H9 (cell line): ENCODE data around the gene UNC45A. TPM values are rescaled to one million over a fixed set of nuclear protein-coding genes. Genes with fewer than 3 reads are reported as not detected.

Experiments used
- DNase-seq: peaks from one replicate; pipeline ENCODE4 v3.0.0-alpha.2; 2017
- H2AFZ ChIP-seq: one replicate; pipeline ENCODE4 v1.6.1; 2013; ENCODE audit warnings: mild to moderate bottlenecking, low read length, control low read depth, moderate library complexity
- H2AK5ac ChIP-seq: 2 replicates; pipeline ENCODE4 v1.6.1; 2013; ENCODE audit warnings: low read length, control low read depth, mixed read lengths; ENCODE audit not compliant: insufficient read length
- H2BK120ac ChIP-seq: one replicate; pipeline ENCODE4 v1.6.1; 2013; ENCODE audit warnings: low read depth, mild to moderate bottlenecking, low read length, control low read depth, inconsistent platforms; ENCODE audit not compliant: poor library complexity, severe bottlenecking
- H2BK12ac ChIP-seq: 2 replicates; pipeline ENCODE4 v1.6.1; 2013; ENCODE audit warnings: low read length, control low read depth, mixed read lengths, low read depth; ENCODE audit not compliant: insufficient read length
- H2BK15ac ChIP-seq: 2 replicates; pipeline ENCODE4 v1.6.1; 2013; ENCODE audit warnings: low read depth, low read length, control low read depth
- H2BK20ac ChIP-seq: one replicate; pipeline ENCODE4 v1.6.1; 2013; ENCODE audit warnings: low read depth, mild to moderate bottlenecking, low read length, control low read depth, inconsistent platforms; ENCODE audit not compliant: poor library complexity, severe bottlenecking
- H2BK5ac ChIP-seq: 2 replicates; pipeline ENCODE4 v1.6.1; 2013; ENCODE audit warnings: low read length, control low read depth, mixed read lengths; ENCODE audit not compliant: insufficient read length
- H3K14ac ChIP-seq: 2 replicates; pipeline ENCODE4 v1.6.1; 2013; ENCODE audit warnings: low read length, control low read depth; ENCODE audit not compliant: insufficient read depth
- H3K18ac ChIP-seq: 2 replicates; pipeline ENCODE4 v1.6.1; 2013; ENCODE audit warnings: low read depth, mild to moderate bottlenecking, mixed read lengths, low read length, control low read depth; ENCODE audit not compliant: insufficient read length
- H3K23ac ChIP-seq: 2 replicates; pipeline ENCODE4 v1.6.1; 2013; ENCODE audit warnings: low read length, control low read depth, mixed read lengths, low read depth; ENCODE audit not compliant: insufficient read length
- H3K23me2 ChIP-seq: 2 replicates; pipeline ENCODE4 v1.6.1; 2013; ENCODE audit warnings: low read depth, mild to moderate bottlenecking, mixed read lengths, low read length, control low read depth; ENCODE audit not compliant: insufficient read length, poor library complexity, severe bottlenecking
- H3K27ac ChIP-seq: 2 replicates; pipeline ENCODE4 v1.5.1; 2013; ENCODE audit warnings: low read length, control low read depth, mixed read lengths, low read depth; ENCODE audit not compliant: insufficient read length
- H3K27me3 ChIP-seq: 2 replicates; pipeline ENCODE4 v1.6.1; 2013; ENCODE audit warnings: low read length, control low read depth, inconsistent platforms; ENCODE audit not compliant: insufficient read depth
- H3K4ac ChIP-seq: 2 replicates; pipeline ENCODE4 v1.6.1; 2013; ENCODE audit warnings: low read depth, mild to moderate bottlenecking, control low read depth, inconsistent platforms, low read length, moderate library complexity
- H3K4me1 ChIP-seq: 2 replicates; pipeline ENCODE4 v1.6.1; 2013; ENCODE audit warnings: low read length, control low read depth, inconsistent platforms; ENCODE audit not compliant: insufficient read depth
- H3K4me2 ChIP-seq: 2 replicates; pipeline ENCODE4 v1.6.1; 2013; ENCODE audit warnings: low read length, control low read depth, mixed read lengths; ENCODE audit not compliant: insufficient read length, insufficient read depth
- H3K56ac ChIP-seq: 2 replicates; pipeline ENCODE4 v1.6.1; 2013; ENCODE audit warnings: low read depth, mild to moderate bottlenecking, mixed read lengths, low read length, control low read depth; ENCODE audit not compliant: insufficient read length
- H3K79me1 ChIP-seq: 2 replicates; pipeline ENCODE4 v1.6.1; 2013; ENCODE audit warnings: low read depth, mild to moderate bottlenecking, moderate library complexity, low read length, control low read depth, inconsistent platforms; ENCODE audit not compliant: insufficient read depth, poor library complexity, severe bottlenecking
- H3K79me2 ChIP-seq: 2 replicates; pipeline ENCODE4 v1.6.1; 2013; ENCODE audit warnings: low read length, control low read depth, inconsistent platforms; ENCODE audit not compliant: insufficient read depth
- H3K9ac ChIP-seq: 2 replicates; pipeline ENCODE4 v1.6.1; 2013; ENCODE audit warnings: low read length, control low read depth, mixed read lengths; ENCODE audit not compliant: insufficient read length; ENCODE audit errors: extremely low read depth
- H3K9me3 ChIP-seq: one replicate; pipeline ENCODE4 v1.6.1; 2013; ENCODE audit warnings: low read depth, low read length, inconsistent platforms; ENCODE audit not compliant: control insufficient read depth
- H3T11ph ChIP-seq: one replicate; pipeline ENCODE4 v1.6.1; 2013; ENCODE audit warnings: mild to moderate bottlenecking, low read length, control low read depth, inconsistent platforms
- H4K20me1 ChIP-seq: one replicate; pipeline ENCODE4 v1.6.1; 2013; ENCODE audit not compliant: control insufficient read depth, insufficient read length, insufficient read depth
- H4K5ac ChIP-seq: 2 replicates; pipeline ENCODE4 v1.6.1; 2013; ENCODE audit warnings: low read depth, mild to moderate bottlenecking, mixed read lengths, low read length, control low read depth; ENCODE audit not compliant: insufficient read length
- H4K8ac ChIP-seq: replicated peaks from 2 replicates; pipeline ENCODE4 v1.6.1; 2013; ENCODE audit warnings: low read length, control low read depth, mixed read lengths, low read depth; ENCODE audit not compliant: insufficient read length
- H4K91ac ChIP-seq: 2 replicates; pipeline ENCODE4 v1.6.1; 2013; ENCODE audit warnings: low read depth, mild to moderate bottlenecking, moderate library complexity, mixed read lengths, low read length, control low read depth; ENCODE audit not compliant: insufficient read length
- H3K27ac Mint-ChIP-seq, 3 experiments: 2 replicates in 2 of 3; 3 replicates in 1 of 3; pipeline ENCODE4 v1.8.0; 2020 to 2021; ENCODE audit warnings: mixed read lengths in 3 of 3, mild to moderate bottlenecking in 1 of 3, moderate library complexity in 1 of 3
- H3K27me3 Mint-ChIP-seq: 2 replicates; pipeline ENCODE4 v1.8.0; 2021; ENCODE audit warnings: low read depth, mild to moderate bottlenecking, moderate library complexity, mixed read lengths
- H3K36me3 Mint-ChIP-seq, 3 experiments: 2 replicates in 2 of 3; 3 replicates in 1 of 3; pipeline ENCODE4 v1.8.0; 2020 to 2021; ENCODE audit warnings: low read depth in 3 of 3, mixed read lengths in 3 of 3; ENCODE audit not compliant: insufficient read depth in 1 of 3
- H3K4me1 Mint-ChIP-seq, 2 experiments: 2 replicates each; pipeline ENCODE4 v1.8.0; 2020; ENCODE audit warnings: mixed read lengths in 2 of 2
- H3K4me3 Mint-ChIP-seq, 2 experiments: 2 replicates in 1 of 2; 3 replicates in 1 of 2; pipeline ENCODE4 v1.8.0; 2020 to 2021; ENCODE audit warnings: mild to moderate bottlenecking in 2 of 2, mixed read lengths in 2 of 2, moderate library complexity in 1 of 2
- H3K9me3 Mint-ChIP-seq, 2 experiments: 2 replicates in 1 of 2; 3 replicates in 1 of 2; pipeline ENCODE4 v1.8.0; 2020; ENCODE audit warnings: mild to moderate bottlenecking in 2 of 2, mixed read lengths in 2 of 2, moderate library complexity in 1 of 2
- WGBS: extraction: QIAGEN DNeasy Blood & Tissue Kit; methylation state at CpG from one replicate; pipeline ENCODE4 v1.1.7; 2013; ENCODE audit warnings: missing lambda C conversion rate, low lambda C conversion rate, mixed read lengths; ENCODE audit not compliant: insufficient read length; ENCODE audit errors: extremely low coverage; 5-methylcytosine and 5-hydroxymethylcytosine counted together
- total RNA-seq: library from RNA; stranded (reverse); gene quantifications from 2 replicates; pipeline ENCODE4 v1.2.1, GENCODE V29; 2021
- TF ChIP-seq, protein P1 (sequence below): fragments of 200-600 bp; sonication (generic); conservative IDR thresholded peaks from 3 replicates; pipeline ENCODE4 v1.8.0; 2021; ENCODE audit warnings: antibody characterized with exemption, mild to moderate bottlenecking

Gene UNC45A
- total RNA-seq, 1 experiment from 2014 or later: 84.6 TPM

DNA sequence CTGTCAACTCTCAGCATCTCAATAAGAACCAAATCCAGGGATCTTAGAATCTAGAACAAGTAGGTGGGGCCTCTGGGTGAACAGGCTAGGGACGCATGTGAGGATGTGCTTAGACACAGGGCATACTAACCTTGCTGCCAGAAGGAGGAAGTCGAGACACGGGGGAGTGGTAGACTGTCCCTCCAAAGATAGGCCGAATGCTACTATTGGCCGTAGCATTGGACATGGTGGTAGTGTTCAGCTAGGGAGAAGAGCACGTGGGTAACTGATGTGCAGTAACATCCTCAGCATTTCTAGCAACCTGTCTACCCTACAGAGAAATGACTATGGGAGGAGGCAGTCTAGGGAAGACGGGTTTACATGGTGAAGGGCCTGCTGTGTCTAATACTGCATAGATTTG, 35.2 kb downstream of the UNC45A start:
- H3K4ac ChIP-seq: no peak overlapping the region
- H3T11ph ChIP-seq: no peak overlapping the region
- no CpG with 5 or more reads among the region's 7 CpGs for WGBS
- no peak overlapping the region for H3K56ac ChIP-seq
- Mint-ChIP-seq H3K4me1 (no peaks in the 10 kb centered on the region), H3K36me3 (peaks cover 47 to 85% (median 82%) of the 10 kb centered on the region in 3 experiments; a peak in 6 of 7 replicates), H3K4me3 (no peak overlapping the region), H3K9me3 (no peaks in the 10 kb centered on the region), H3K27me3 (no peaks in the 10 kb centered on the region), H3K27ac (no peak overlapping the region)
- H2AK5ac ChIP-seq: no peak overlapping the region
- DNase-seq: no peak
- H4K8ac ChIP-seq: no peak overlapping the region
- no peaks in the 10 kb centered on the region for H3K4me1 ChIP-seq
- H3K14ac ChIP-seq: no peak overlapping the region
- H2BK15ac ChIP-seq: no peak overlapping the region
- no peak overlapping the region for H2AFZ ChIP-seq
- no peak overlapping the region for H3K23ac ChIP-seq
- no peak overlapping the region for H4K91ac ChIP-seq
- H2BK12ac ChIP-seq: no peak overlapping the region
- H3K79me2 ChIP-seq: no peaks in the 10 kb centered on the region
- H2BK120ac ChIP-seq: no peak overlapping the region
- no peaks in the 10 kb centered on the region for H3K23me2 ChIP-seq
- H3K27me3 ChIP-seq: no peaks in the 10 kb centered on the region
- no peaks in the 10 kb centered on the region for H3K79me1 ChIP-seq
- TF ChIP-seq, protein P1, sequence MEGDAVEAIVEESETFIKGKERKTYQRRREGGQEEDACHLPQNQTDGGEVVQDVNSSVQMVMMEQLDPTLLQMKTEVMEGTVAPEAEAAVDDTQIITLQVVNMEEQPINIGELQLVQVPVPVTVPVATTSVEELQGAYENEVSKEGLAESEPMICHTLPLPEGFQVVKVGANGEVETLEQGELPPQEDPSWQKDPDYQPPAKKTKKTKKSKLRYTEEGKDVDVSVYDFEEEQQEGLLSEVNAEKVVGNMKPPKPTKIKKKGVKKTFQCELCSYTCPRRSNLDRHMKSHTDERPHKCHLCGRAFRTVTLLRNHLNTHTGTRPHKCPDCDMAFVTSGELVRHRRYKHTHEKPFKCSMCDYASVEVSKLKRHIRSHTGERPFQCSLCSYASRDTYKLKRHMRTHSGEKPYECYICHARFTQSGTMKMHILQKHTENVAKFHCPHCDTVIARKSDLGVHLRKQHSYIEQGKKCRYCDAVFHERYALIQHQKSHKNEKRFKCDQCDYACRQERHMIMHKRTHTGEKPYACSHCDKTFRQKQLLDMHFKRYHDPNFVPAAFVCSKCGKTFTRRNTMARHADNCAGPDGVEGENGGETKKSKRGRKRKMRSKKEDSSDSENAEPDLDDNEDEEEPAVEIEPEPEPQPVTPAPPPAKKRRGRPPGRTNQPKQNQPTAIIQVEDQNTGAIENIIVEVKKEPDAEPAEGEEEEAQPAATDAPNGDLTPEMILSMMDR: no peak
- H3K18ac ChIP-seq: no peak overlapping the region
- H3K27ac ChIP-seq: no peak overlapping the region
- H4K5ac ChIP-seq: no peak overlapping the region
- H3K4me2 ChIP-seq: no peak overlapping the region
- H4K20me1 ChIP-seq: no peaks in the 10 kb centered on the region
- H2BK20ac ChIP-seq: no peak overlapping the region
- H3K9me3 ChIP-seq: no peaks in the 10 kb centered on the region
- no peak overlapping the region for H2BK5ac ChIP-seq
- H3K9ac ChIP-seq: no peak overlapping the region
